K562 (cell line): ENCODE results near the gene GEMIN5. TPM values are rescaled to one million over a fixed set of nuclear protein-coding genes. Genes with fewer than 3 reads are reported as not detected.

Experiments used
- ATAC-seq: fragments of 200-7000 bp; cut with Tn5 transposase; 3 replicates; pipeline ENCODE4 v1.9.1; 2020; ENCODE audit warnings: moderate library complexity
- BruUV-seq: library from RNA; stranded (reverse); fragments of 400-500 nt; replicated peaks from 2 replicates; lab custom pipeline; 2021; lab: Mats Ljungman, UMichigan
- CTCF ChIA-PET: fragments of 300-600 bp; formaldehyde crosslinking; extraction: SDS; loops from one replicate; lab custom pipeline; 2021; ENCODE audit warnings: low intra/inter-chr PET ratio; lab: Yijun Ruan, JAX
- POLR2A ChIA-PET: fragments of 300-600, 350-650 bp; sonication (Branson Sonifier 250); formaldehyde crosslinking; extraction: SDS; loops from one replicate; lab custom pipeline; 2021; ENCODE audit warnings: antibody characterized with exemption, inconsistent platforms; lab: Yijun Ruan, JAX
- DNase-seq, 4 experiments: peaks; one replicate each; pipeline versions ENCODE4 v3.0.0 to v3.0.0-alpha.2; 2011 to 2018; ENCODE audit warnings: low spot score in 3 of 4, mixed read lengths in 3 of 4; ENCODE audit errors: extremely low read depth in 1 of 4
- FAIRE-seq: peaks from 2 replicates; lab custom pipeline; 2011; peaks lifted over from hg19 to GRCh38; lab: Jason Lieb, UNC
- H2AFZ ChIP-seq: 2 replicates; pipeline ENCODE4 v1.6.0; 2011; ENCODE audit warnings: low read depth, low read length, control low read depth, inconsistent platforms
- H3K27ac ChIP-seq: fragments of 200-600 bp; 3 replicates; pipeline ENCODE4 v1.8.0; 2011; ENCODE audit warnings: low read depth, mild to moderate bottlenecking, control low read depth, inconsistent platforms, low read length, moderate library complexity, mixed read lengths; ENCODE audit errors: extremely low read depth
- H3K27me3 ChIP-seq, 2 experiments: fragments of 300-600 bp in 1 of 2; 2 replicates in 1 of 2; 3 replicates in 1 of 2; pipeline versions ENCODE4 v1.6.0 to v1.8.0; 2011; ENCODE audit warnings: inconsistent platforms in 2 of 2, low read length in 2 of 2, mild to moderate bottlenecking in 1 of 2, mixed read lengths in 1 of 2, moderate library complexity in 1 of 2; ENCODE audit not compliant: control insufficient read depth in 2 of 2, insufficient read depth in 2 of 2
- H3K36me3 ChIP-seq: fragments of 300-600 bp; 3 replicates; pipeline ENCODE4 v1.8.0; 2011; ENCODE audit warnings: mild to moderate bottlenecking, low read length, inconsistent platforms; ENCODE audit not compliant: control insufficient read depth, insufficient read depth
- H3K4me1 ChIP-seq, 2 experiments: fragments of 200-600 bp in 1 of 2; replicated peaks in 1 of 2; 2 replicates in 1 of 2; 3 replicates in 1 of 2; pipeline versions ENCODE4 v1.5.1 to v1.8.0; 2011; ENCODE audit warnings: inconsistent platforms in 2 of 2, low read length in 2 of 2, mild to moderate bottlenecking in 1 of 2, mixed read lengths in 1 of 2, moderate library complexity in 1 of 2; ENCODE audit not compliant: control insufficient read depth in 2 of 2, insufficient read depth in 2 of 2
- H3K4me2 ChIP-seq: 2 replicates; pipeline ENCODE4 v1.6.1; 2011; ENCODE audit warnings: low read length, control low read depth, inconsistent platforms, mixed read lengths; ENCODE audit not compliant: insufficient read depth
- H3K4me3 ChIP-seq: fragments of 200-600 bp; sonication (generic), shearing (Covaris generic); 2 replicates; pipeline ENCODE4 v1.5.1; 2016; ENCODE audit warnings: control low read depth, inconsistent platforms
- H3K79me2 ChIP-seq: fragments of 200-600 bp; 3 replicates; pipeline ENCODE4 v1.8.0; 2011; ENCODE audit warnings: low read length, inconsistent platforms; ENCODE audit not compliant: control insufficient read depth, insufficient read depth
- H3K9ac ChIP-seq, 2 experiments: 2 replicates each; pipeline versions ENCODE4 v1.6.0 to v1.6.1; 2011; ENCODE audit warnings: low read depth in 2 of 2, low read length in 2 of 2, control low read depth in 1 of 2, inconsistent platforms in 1 of 2, mild to moderate bottlenecking in 1 of 2, mixed read lengths in 1 of 2; ENCODE audit not compliant: insufficient read depth in 1 of 2
- H3K9me1 ChIP-seq: one replicate; pipeline ENCODE4 v1.6.0; 2011; ENCODE audit warnings: inconsistent platforms, mild to moderate bottlenecking, low read length, moderate library complexity; ENCODE audit not compliant: control insufficient read depth, insufficient read depth
- H3K9me3 ChIP-seq: replicated peaks from 2 replicates; pipeline ENCODE4 v1.5.1; 2011; ENCODE audit warnings: low read depth, low read length, inconsistent platforms; ENCODE audit not compliant: control insufficient read depth, insufficient read depth
- H4K20me1 ChIP-seq: replicated peaks from 2 replicates; pipeline ENCODE4 v1.6.1; 2011; ENCODE audit warnings: low read length, inconsistent platforms, mixed read lengths; ENCODE audit not compliant: control insufficient read depth, insufficient read depth
- CREB3L1 ChIP-seq: fragments of 450-650 bp; IDR thresholded peaks from 2 replicates; pipeline ENCODE4 v1.6.1; 2014; ENCODE audit warnings: low read depth, mild to moderate bottlenecking, moderate library complexity, borderline replicate concordance
- E2F3 ChIP-seq: fragments of 250-450 bp; sonication (Bioruptor Pico); IDR thresholded peaks from 2 replicates; pipeline ENCODE4 v1.4.0; 2020; ENCODE audit warnings: mild to moderate bottlenecking
- GABPB2 ChIP-seq: fragments of 250-450 bp; sonication (Bioruptor Pico); conservative IDR thresholded peaks from 2 replicates; pipeline ENCODE4 v1.5.1; 2021; ENCODE audit warnings: mild to moderate bottlenecking
- NFIX ChIP-seq: fragments of 250-450 bp; sonication (Bioruptor Pico); IDR thresholded peaks from 2 replicates; pipeline ENCODE4 v1.4.0; 2020; ENCODE audit warnings: low read depth, mild to moderate bottlenecking, moderate library complexity
- SAFB ChIP-seq: fragments of 200-400 bp; formaldehyde crosslinking; IDR thresholded peaks from 2 replicates; pipeline ENCODE4 v1.6.1; 2017; ENCODE audit warnings: low read depth, low read length, borderline replicate concordance
- SREBF1 ChIP-seq: fragments of 150-350 bp; IDR thresholded peaks from 2 replicates; pipeline ENCODE4 v1.6.1; 2014; ENCODE audit warnings: antibody characterized with exemption, low read depth, low read length, borderline replicate concordance
- ZNF445 ChIP-seq: fragments of 250-450 bp; sonication (Bioruptor Pico); IDR thresholded peaks from 2 replicates; pipeline ENCODE4 v1.4.0; 2020; ENCODE audit warnings: low read depth, mild to moderate bottlenecking, moderate library complexity
- ZNF518B ChIP-seq: fragments of 250-450 bp; sonication (Bioruptor Pico); IDR thresholded peaks from 2 replicates; pipeline ENCODE4 v1.5.0; 2021; ENCODE audit warnings: mild to moderate bottlenecking, moderate library complexity
- ZNF717 ChIP-seq: fragments of 250-450 bp; sonication (Bioruptor Pico); IDR thresholded peaks from 2 replicates; pipeline ENCODE4 v1.5.0; 2021
- WGBS: fragments of 100-300 bp; shearing (Covaris generic); methylation state at CpG from one replicate; pipeline ENCODE4 v1.1.6; 2016; ENCODE audit warnings: low coverage, mixed read lengths; ENCODE audit not compliant: insufficient coverage; ENCODE audit errors: missing lambda C conversion rate; 5-methylcytosine and 5-hydroxymethylcytosine counted together
- in situ Hi-C: fragments of 300-500 bp; cut with MboI; formaldehyde crosslinking; loops from 4 replicates; pipeline ENCODE4 v1.15.0; 2018; ENCODE audit warnings: inconsistent platforms, mixed read lengths
- intact Hi-C: fragments of 100-400 bp; cut with micrococcal nuclease; formaldehyde crosslinking; loops from 2 replicates; pipeline ENCODE4 v1.14.2; 2022
- polyA plus RNA-seq, 8 experiments: library from polyadenylated mRNA; depleted of rRNA in 4 of 8; stranded (reverse) in 5 of 8; unstranded in 3 of 8; fragments of >200 nt; fragmentation: Nextera tagmentation in 2 of 8; fragmentation: Illumina TruSeq in 1 of 8; extraction: Ambion mirVana in 2 of 8; extraction: Trizol in 1 of 8; gene quantifications; 2 replicates each; pipeline versions ENCODE4 v1.2.1 to v1.2.3, GENCODE V29; 2011 to 2014; ENCODE audit warnings: inconsistent platforms in 1 of 8, missing spikeins in 1 of 8
- total RNA-seq, 7 experiments: library from RNA; depleted of rRNA in 6 of 7; stranded (reverse); fragments of >200 nt in 6 of 7; fragmentation: Illumina TruSeq in 2 of 7; extraction: Trizol in 2 of 7; gene quantifications; 2 replicates each; pipeline versions ENCODE4 v1.2.1 to v1.2.3, GENCODE V29; 2011 to 2021; ENCODE audit warnings: low replicate concordance in 1 of 7
- TF ChIP-seq, protein P1 (sequence below): sonication (generic); formaldehyde crosslinking; IDR thresholded peaks from 2 replicates; pipeline ENCODE4 v1.8.0; 2022; ENCODE audit warnings: missing genetic modification reagents, mild to moderate bottlenecking, moderate library complexity, borderline replicate concordance
- TF ChIP-seq, protein P2 (sequence below): fragments of 450-650 bp; conservative IDR thresholded peaks from 2 replicates; pipeline ENCODE4 v1.6.1; 2016; ENCODE audit warnings: missing genetic modification characterization, low read depth, mild to moderate bottlenecking, control low read depth, missing compliant biosample characterization

The GEMIN5 gene
- total and polyA plus RNA-seq, 9 of the 15 experiments (the other 6 are each of a cell fraction or from before 2014, with no cell fraction given), result 10.3 to 48.2 (median 34.7) TPM

GRCh38 chr5:154861946-154862345 lies 76.1 kb downstream of the GEMIN5 start:
- no peak for FAIRE-seq
- Histone ChIP-seq H3K9me1 (no peaks in the 10 kb centered on the region), H3K4me2 (no peak overlapping the region), H3K4me3 (no peak overlapping the region), H3K36me3 (peaks cover 49% of the 10 kb centered on the region), H4K20me1 (no peaks in the 10 kb centered on the region; the same call in 1 of the 2 replicates), H3K27ac (no peak overlapping the region), H3K9ac (no peak overlapping the region), H3K27me3 (no peaks in the 10 kb centered on the region), H3K79me2 (peaks cover 73% of the 10 kb centered on the region), H3K4me1 (peaks cover 9 to 18% of the 10 kb centered on the region in 2 experiments; a peak in 4 of 5 replicates), H3K9me3 (no peaks in the 10 kb centered on the region), H2AFZ (no peak overlapping the region)
- in situ Hi-C loops (no loop called here), intact Hi-C loops (no loop called here)
- POLR2A ChIA-PET, result no interaction called here
- CTCF ChIA-PET, result no interaction called here
- WGBS, result 76% methylated on average over 8 of the region's 8 CpGs
- no peak for DNase-seq
- BruUV-seq, result no TSS peak
- no peak for ATAC-seq
- TF ChIP-seq, protein P1, sequence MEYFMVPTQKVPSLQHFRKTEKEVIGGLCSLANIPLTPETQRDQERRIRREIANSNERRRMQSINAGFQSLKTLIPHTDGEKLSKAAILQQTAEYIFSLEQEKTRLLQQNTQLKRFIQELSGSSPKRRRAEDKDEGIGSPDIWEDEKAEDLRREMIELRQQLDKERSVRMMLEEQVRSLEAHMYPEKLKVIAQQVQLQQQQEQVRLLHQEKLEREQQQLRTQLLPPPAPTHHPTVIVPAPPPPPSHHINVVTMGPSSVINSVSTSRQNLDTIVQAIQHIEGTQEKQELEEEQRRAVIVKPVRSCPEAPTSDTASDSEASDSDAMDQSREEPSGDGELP, result no peak
- TF ChIP-seq GABPB2 (CRISPR knock-in tag) (no peak), SREBF1 (no peak), ZNF445 (CRISPR knock-in tag) (no peak), ZNF717 (CRISPR knock-in tag) (no peak), E2F3 (no peak), SAFB (no peak), ZNF518B (CRISPR knock-in tag) (no peak), CREB3L1 (no peak), NFIX (CRISPR knock-in tag) (no peak)
- TF ChIP-seq, protein P2, sequence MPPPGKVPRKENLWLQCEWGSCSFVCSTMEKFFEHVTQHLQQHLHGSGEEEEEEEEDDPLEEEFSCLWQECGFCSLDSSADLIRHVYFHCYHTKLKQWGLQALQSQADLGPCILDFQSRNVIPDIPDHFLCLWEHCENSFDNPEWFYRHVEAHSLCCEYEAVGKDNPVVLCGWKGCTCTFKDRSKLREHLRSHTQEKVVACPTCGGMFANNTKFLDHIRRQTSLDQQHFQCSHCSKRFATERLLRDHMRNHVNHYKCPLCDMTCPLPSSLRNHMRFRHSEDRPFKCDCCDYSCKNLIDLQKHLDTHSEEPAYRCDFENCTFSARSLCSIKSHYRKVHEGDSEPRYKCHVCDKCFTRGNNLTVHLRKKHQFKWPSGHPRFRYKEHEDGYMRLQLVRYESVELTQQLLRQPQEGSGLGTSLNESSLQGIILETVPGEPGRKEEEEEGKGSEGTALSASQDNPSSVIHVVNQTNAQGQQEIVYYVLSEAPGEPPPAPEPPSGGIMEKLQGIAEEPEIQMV (tag), result no peak
